ENCODE data around the gene RANBP17. TPM values are rescaled to one million over a fixed set of nuclear protein-coding genes. Genes with fewer than 3 reads are reported as not detected.
"Not testable (repeated sequence)": the region's sequence is repeated elsewhere in the genome, so short reads cannot be mapped to it uniquely, and the experiment has no call there.

The RANBP17 gene
- polyA plus RNA-seq, 1 of the 3 experiments (the other 2 are of a cell fraction): 6.0 TPM

DNA sequence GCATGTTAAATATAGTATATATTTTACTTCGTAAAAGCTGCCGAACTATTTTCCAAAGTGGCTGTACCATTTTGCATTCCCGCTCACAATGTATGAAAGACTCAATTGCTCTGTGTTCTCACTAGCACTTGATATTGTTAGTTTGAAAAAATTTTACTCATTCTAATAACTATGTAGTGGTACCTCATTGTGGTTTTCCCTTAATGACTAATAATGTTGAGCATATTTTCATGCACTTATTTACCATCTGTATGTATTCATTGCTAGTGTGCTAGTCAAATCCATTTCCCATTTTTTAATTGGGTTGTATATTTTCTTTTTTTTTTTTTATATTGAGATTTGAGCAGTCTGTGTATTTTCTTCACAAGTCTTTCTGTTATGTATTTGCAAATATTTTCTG lies 58.4 kb downstream of the RANBP17 start:
- no peak for DNase-seq
- Histone ChIP-seq H3K27me3 (ENCODE audit: insufficient read depth) (no peaks in the 10 kb centered on the region), H3K9ac (no peak overlapping the region), H3F3A (replicated peaks; ENCODE audit: insufficient read depth) (no peaks in the 10 kb centered on the region), H3K4me1 (ENCODE audit: control insufficient read depth in 1 of 2, insufficient read depth in 2 of 2, low read depth in 1 of 2, low read length in 1 of 2) (no peaks in the 10 kb centered on the region), H3K4me2 (no peak overlapping the region), H3K4me3 (ENCODE audit: low read depth in 2 of 2, low read length in 1 of 2) (no peak overlapping the region), H3K79me2 (ENCODE audit: insufficient read depth) (no peaks in the 10 kb centered on the region), H3K27ac (ENCODE audit: low read depth in 2 of 2, low read length in 1 of 2) (no peak overlapping the region), H3K9me3 (no peaks in the 10 kb centered on the region), H2AFZ (ENCODE audit: low read depth) (no peak overlapping the region), H3K36me3 (replicated peaks in 1 of 2; ENCODE audit: control insufficient read depth in 1 of 2, insufficient read depth in 2 of 2, low read length in 1 of 2) (no peaks in the 10 kb centered on the region), H4K20me1 (ENCODE audit: insufficient read depth) (no peaks in the 10 kb centered on the region), H3K9me2 (no peaks in the 10 kb centered on the region)
- 96% methylated on average over 3 of the region's 3 CpGs for WGBS (ENCODE audit: low lambda C conversion rate)
- no peak for TF ChIP-seq GABPA (IDR thresholded peaks at IDR 0.05; ENCODE audit: low read depth)
- TF ChIP-seq SMC3 (IDR thresholded peaks at IDR 0.05; ENCODE audit: low read depth, low read length): no peak
- no peak for TF ChIP-seq RFX5 (IDR thresholded peaks at IDR 0.05; ENCODE audit: low read length)
- no peak for TF ChIP-seq TEAD4 (IDR thresholded peaks at IDR 0.05; ENCODE audit: borderline replicate concordance, insufficient read depth)
- TF ChIP-seq MXI1 (IDR thresholded peaks at IDR 0.05; ENCODE audit: low read depth, low read length): no peak
- TF ChIP-seq FOXJ3 (CRISPR knock-in tag; IDR thresholded peaks at IDR 0.05): no peak
- TF ChIP-seq, protein P1, sequence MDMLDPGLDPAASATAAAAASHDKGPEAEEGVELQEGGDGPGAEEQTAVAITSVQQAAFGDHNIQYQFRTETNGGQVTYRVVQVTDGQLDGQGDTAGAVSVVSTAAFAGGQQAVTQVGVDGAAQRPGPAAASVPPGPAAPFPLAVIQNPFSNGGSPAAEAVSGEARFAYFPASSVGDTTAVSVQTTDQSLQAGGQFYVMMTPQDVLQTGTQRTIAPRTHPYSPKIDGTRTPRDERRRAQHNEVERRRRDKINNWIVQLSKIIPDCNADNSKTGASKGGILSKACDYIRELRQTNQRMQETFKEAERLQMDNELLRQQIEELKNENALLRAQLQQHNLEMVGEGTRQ (IDR thresholded peaks at IDR 0.05; ENCODE audit: borderline replicate concordance, low read depth, low read length): no peak
- TF ChIP-seq EZH2phosphoT487 (IDR thresholded peaks at IDR 0.05; ENCODE audit: borderline replicate concordance, low read depth): no peak
- TF ChIP-seq, protein P2, sequence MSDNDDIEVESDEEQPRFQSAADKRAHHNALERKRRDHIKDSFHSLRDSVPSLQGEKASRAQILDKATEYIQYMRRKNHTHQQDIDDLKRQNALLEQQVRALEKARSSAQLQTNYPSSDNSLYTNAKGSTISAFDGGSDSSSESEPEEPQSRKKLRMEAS (IDR thresholded peaks at IDR 0.05; ENCODE audit: low read depth): no peak
- TF ChIP-seq, protein P3, sequence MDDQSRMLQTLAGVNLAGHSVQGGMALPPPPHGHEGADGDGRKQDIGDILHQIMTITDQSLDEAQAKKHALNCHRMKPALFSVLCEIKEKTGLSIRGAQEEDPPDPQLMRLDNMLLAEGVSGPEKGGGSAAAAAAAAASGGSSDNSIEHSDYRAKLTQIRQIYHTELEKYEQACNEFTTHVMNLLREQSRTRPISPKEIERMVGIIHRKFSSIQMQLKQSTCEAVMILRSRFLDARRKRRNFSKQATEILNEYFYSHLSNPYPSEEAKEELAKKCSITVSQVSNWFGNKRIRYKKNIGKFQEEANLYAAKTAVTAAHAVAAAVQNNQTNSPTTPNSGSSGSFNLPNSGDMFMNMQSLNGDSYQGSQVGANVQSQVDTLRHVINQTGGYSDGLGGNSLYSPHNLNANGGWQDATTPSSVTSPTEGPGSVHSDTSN (IDR thresholded peaks at IDR 0.05): no peak
- TF ChIP-seq, protein P4, sequence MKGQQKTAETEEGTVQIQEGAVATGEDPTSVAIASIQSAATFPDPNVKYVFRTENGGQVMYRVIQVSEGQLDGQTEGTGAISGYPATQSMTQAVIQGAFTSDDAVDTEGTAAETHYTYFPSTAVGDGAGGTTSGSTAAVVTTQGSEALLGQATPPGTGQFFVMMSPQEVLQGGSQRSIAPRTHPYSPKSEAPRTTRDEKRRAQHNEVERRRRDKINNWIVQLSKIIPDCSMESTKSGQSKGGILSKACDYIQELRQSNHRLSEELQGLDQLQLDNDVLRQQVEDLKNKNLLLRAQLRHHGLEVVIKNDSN (IDR thresholded peaks at IDR 0.05; ENCODE audit: borderline replicate concordance, low read depth): no peak
- no peak for TF ChIP-seq CHD2 (IDR thresholded peaks at IDR 0.05; ENCODE audit: low read length, partially characterized antibody)
- TF ChIP-seq MEF2A (IDR thresholded peaks at IDR 0.05; ENCODE audit: borderline replicate concordance, low read depth): no peak
- CTCF ChIA-PET: no interaction called here
- POLR2A ChIA-PET: no interaction called here

DNA sequence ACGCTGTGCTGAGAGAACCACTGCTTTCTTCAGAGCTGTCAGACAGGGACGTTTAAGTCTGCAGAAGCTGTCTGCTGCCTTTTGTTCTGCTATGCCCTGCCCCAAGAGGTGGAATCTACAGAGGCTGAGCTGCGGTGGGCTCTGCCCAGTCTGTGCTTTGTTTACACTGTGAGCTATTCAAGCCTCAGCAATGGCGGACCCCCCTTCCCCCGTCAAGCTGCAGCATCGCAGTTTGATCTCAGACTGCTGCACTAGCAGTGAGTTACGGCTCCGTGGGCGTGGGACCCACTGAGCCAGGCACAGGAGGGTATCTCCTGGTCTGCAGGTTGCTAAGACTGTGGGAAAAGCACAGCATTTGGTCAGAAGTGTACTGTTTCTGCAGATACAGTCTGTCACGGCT lies 60.5 kb downstream of the RANBP17 start:
- H3K36me3 ChIP-seq (replicated peaks in 1 of 2; ENCODE audit: control insufficient read depth in 1 of 2, insufficient read depth in 2 of 2, low read length in 1 of 2); H4K20me1 ChIP-seq (ENCODE audit: insufficient read depth); H3F3A ChIP-seq (replicated peaks; ENCODE audit: insufficient read depth); POLR2A ChIA-PET; H3K4me2 ChIP-seq; H3K27ac ChIP-seq (ENCODE audit: low read depth in 2 of 2, low read length in 1 of 2); H3K9me2 ChIP-seq; H3K4me3 ChIP-seq (ENCODE audit: low read depth in 2 of 2, low read length in 1 of 2); DNase-seq; H3K9me3 ChIP-seq; H3K9ac ChIP-seq; H3K27me3 ChIP-seq (ENCODE audit: insufficient read depth); H3K79me2 ChIP-seq (ENCODE audit: insufficient read depth); H2AFZ ChIP-seq (ENCODE audit: low read depth); H3K4me1 ChIP-seq (ENCODE audit: control insufficient read depth in 1 of 2, insufficient read depth in 2 of 2, low read depth in 1 of 2, low read length in 1 of 2): not testable (repeated sequence)
- CTCF ChIA-PET: interaction anchor here (1.0 to 1.3 kb wide), 2 partner anchors 35 to 177 kb away, joined by 3 to 4 read pairs; no protein-coding TSS in a partner anchor
- WGBS (ENCODE audit: low lambda C conversion rate): 84% methylated on average over 7 of the region's 10 CpGs

All from SK-N-SH (cell line).